ENCODE measurements around the gene POU2F1. TPM values are rescaled to one million over a fixed set of nuclear protein-coding genes. Genes with fewer than 3 reads are reported as not detected.

POU2F1 gene
- total RNA-seq, 1 experiment from 2014 or later, result 24.5 TPM

DNA sequence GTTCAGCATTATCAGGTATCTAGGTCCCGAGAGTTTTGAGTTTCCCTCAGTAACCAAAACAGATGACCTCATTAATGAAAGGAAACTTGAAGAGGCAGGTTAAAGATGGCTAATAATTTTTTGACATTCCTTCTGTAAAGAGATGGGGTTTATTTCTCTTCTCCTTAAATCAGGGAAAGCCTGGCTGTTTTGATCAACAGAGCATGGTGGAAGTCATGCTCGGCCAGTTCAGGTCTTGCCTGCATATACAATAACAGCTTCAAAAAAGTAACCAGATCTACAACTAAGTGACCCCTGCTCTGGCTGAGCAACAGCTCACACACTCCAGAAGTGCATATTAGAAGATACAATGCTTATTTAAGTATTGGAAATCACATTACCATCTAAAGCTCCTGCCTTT is 36.6 kb upstream of the POU2F1 start:
- Histone ChIP-seq H3K27ac (ENCODE audit: low read depth, low read length) (no peak overlapping the region), H3K27me3 (ENCODE audit: insufficient read depth, low read length) (no peaks in the 10 kb centered on the region), H3K9me2 (ENCODE audit: insufficient read depth) (no peaks in the 10 kb centered on the region), H3K36me3 (ENCODE audit: control insufficient read depth in 1 of 2, insufficient read depth in 2 of 2, low read length in 2 of 2) (no peaks in the 10 kb centered on the region), H3K9ac (ENCODE audit: low read length) (no peak overlapping the region), H2AFZ (ENCODE audit: low read depth, low read length, poor library complexity, severe bottlenecking) (no peak overlapping the region), H3K4me2 (ENCODE audit: low read length) (no peak overlapping the region), H3K79me2 (ENCODE audit: insufficient read depth, low read length) (no peaks in the 10 kb centered on the region), H3K9me3 (ENCODE audit: control insufficient read depth in 1 of 2, insufficient read depth in 1 of 2, low read depth in 1 of 2, low read length in 2 of 2) (no peaks in the 10 kb centered on the region), H4K20me1 (ENCODE audit: insufficient read depth) (no peaks in the 10 kb centered on the region), H3K4me3 (replicated peaks in 1 of 2; ENCODE audit: low read depth in 1 of 2, low read length in 2 of 2) (no peak overlapping the region), H3K4me1 (ENCODE audit: control insufficient read depth in 1 of 2, insufficient read depth in 2 of 2, low read length in 2 of 2) (no peaks in the 10 kb centered on the region)
- BruUV-seq (replicated peaks), result no TSS peak
- TF ChIP-seq, protein P1, sequence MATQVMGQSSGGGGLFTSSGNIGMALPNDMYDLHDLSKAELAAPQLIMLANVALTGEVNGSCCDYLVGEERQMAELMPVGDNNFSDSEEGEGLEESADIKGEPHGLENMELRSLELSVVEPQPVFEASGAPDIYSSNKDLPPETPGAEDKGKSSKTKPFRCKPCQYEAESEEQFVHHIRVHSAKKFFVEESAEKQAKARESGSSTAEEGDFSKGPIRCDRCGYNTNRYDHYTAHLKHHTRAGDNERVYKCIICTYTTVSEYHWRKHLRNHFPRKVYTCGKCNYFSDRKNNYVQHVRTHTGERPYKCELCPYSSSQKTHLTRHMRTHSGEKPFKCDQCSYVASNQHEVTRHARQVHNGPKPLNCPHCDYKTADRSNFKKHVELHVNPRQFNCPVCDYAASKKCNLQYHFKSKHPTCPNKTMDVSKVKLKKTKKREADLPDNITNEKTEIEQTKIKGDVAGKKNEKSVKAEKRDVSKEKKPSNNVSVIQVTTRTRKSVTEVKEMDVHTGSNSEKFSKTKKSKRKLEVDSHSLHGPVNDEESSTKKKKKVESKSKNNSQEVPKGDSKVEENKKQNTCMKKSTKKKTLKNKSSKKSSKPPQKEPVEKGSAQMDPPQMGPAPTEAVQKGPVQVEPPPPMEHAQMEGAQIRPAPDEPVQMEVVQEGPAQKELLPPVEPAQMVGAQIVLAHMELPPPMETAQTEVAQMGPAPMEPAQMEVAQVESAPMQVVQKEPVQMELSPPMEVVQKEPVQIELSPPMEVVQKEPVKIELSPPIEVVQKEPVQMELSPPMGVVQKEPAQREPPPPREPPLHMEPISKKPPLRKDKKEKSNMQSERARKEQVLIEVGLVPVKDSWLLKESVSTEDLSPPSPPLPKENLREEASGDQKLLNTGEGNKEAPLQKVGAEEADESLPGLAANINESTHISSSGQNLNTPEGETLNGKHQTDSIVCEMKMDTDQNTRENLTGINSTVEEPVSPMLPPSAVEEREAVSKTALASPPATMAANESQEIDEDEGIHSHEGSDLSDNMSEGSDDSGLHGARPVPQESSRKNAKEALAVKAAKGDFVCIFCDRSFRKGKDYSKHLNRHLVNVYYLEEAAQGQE (IDR thresholded peaks at IDR 0.05; ENCODE audit: low read depth), result no peak
- TF ChIP-seq ELF1 (IDR thresholded peaks at IDR 0.05; ENCODE audit: borderline replicate concordance, low read depth) (no peak), EZH2 (IDR thresholded peaks at IDR 0.05) (no peak), SRF (IDR thresholded peaks at IDR 0.05; ENCODE audit: low read depth) (no peak), SP1 (IDR thresholded peaks at IDR 0.05; ENCODE audit: low read depth) (no peak), YY1 (IDR thresholded peaks at IDR 0.05; ENCODE audit: extremely low read depth, insufficient replicate concordance, low read depth, low read length) (no peak), EZH2phosphoT487 (IDR thresholded peaks at IDR 0.05; ENCODE audit: borderline replicate concordance) (no peak), RAD21 (IDR thresholded peaks at IDR 0.05; ENCODE audit: low read depth) (no peak), JUND (IDR thresholded peaks at IDR 0.05) (no peak), POLR2A (IDR thresholded peaks at IDR 0.05; ENCODE audit: borderline replicate concordance, extremely low read depth, insufficient read depth, insufficient read length) (no peak), SIN3A (IDR thresholded peaks at IDR 0.05; ENCODE audit: low read depth) (no peak), ZFX (IDR thresholded peaks at IDR 0.05) (no peak), POLR2AphosphoS5 (IDR thresholded peaks at IDR 0.05; ENCODE audit: low read depth, low read length) (no peak), TCF7L2 (IDR thresholded peaks at IDR 0.05; ENCODE audit: borderline replicate concordance, extremely low read depth, insufficient read depth, insufficient read length) (no peak), ATF3 (IDR thresholded peaks at IDR 0.05) (no peak), CBX3 (IDR thresholded peaks at IDR 0.05; ENCODE audit: low read depth) (no peak), FOSL1 (IDR thresholded peaks at IDR 0.05; ENCODE audit: low read depth) (no peak)
- TF ChIP-seq, protein P2, sequence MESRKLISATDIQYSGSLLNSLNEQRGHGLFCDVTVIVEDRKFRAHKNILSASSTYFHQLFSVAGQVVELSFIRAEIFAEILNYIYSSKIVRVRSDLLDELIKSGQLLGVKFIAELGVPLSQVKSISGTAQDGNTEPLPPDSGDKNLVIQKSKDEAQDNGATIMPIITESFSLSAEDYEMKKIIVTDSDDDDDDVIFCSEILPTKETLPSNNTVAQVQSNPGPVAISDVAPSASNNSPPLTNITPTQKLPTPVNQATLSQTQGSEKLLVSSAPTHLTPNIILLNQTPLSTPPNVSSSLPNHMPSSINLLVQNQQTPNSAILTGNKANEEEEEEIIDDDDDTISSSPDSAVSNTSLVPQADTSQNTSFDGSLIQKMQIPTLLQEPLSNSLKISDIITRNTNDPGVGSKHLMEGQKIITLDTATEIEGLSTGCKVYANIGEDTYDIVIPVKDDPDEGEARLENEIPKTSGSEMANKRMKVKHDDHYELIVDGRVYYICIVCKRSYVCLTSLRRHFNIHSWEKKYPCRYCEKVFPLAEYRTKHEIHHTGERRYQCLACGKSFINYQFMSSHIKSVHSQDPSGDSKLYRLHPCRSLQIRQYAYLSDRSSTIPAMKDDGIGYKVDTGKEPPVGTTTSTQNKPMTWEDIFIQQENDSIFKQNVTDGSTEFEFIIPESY (IDR thresholded peaks at IDR 0.05; ENCODE audit: extremely low read depth, insufficient replicate concordance, low read length), result no peak
- TF ChIP-seq, protein P3, sequence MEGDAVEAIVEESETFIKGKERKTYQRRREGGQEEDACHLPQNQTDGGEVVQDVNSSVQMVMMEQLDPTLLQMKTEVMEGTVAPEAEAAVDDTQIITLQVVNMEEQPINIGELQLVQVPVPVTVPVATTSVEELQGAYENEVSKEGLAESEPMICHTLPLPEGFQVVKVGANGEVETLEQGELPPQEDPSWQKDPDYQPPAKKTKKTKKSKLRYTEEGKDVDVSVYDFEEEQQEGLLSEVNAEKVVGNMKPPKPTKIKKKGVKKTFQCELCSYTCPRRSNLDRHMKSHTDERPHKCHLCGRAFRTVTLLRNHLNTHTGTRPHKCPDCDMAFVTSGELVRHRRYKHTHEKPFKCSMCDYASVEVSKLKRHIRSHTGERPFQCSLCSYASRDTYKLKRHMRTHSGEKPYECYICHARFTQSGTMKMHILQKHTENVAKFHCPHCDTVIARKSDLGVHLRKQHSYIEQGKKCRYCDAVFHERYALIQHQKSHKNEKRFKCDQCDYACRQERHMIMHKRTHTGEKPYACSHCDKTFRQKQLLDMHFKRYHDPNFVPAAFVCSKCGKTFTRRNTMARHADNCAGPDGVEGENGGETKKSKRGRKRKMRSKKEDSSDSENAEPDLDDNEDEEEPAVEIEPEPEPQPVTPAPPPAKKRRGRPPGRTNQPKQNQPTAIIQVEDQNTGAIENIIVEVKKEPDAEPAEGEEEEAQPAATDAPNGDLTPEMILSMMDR (IDR thresholded peaks at IDR 0.05 in 2 of 3, conservative IDR thresholded peaks at IDR 0.05 in 1 of 3; ENCODE audit: borderline replicate concordance in 1 of 3, insufficient read depth in 1 of 3, low read depth in 2 of 3, low read length in 2 of 3), result no peak
- TF ChIP-seq, protein P4, sequence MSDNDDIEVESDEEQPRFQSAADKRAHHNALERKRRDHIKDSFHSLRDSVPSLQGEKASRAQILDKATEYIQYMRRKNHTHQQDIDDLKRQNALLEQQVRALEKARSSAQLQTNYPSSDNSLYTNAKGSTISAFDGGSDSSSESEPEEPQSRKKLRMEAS (IDR thresholded peaks at IDR 0.05), result no peak
- ATAC-seq (no peak), DNase-seq (ENCODE audit: low read depth, low spot score) (no peak)
- ChIA-PET POLR2A (no interaction called here), RAD21 (ENCODE audit: low non-redundant PET in 1 of 2, low total read pairs in 2 of 2, uncharacterized antibody in 2 of 2, unreplicated experiment in 2 of 2) (no interaction called here), CTCF (interaction anchor here (1.1 kb wide), 1 partner anchor 357 kb away, joined by 4 read pairs; no protein-coding TSS in a partner anchor)
- intact Hi-C loops (cut with micrococcal nuclease), result no loop called here

Measured in HCT116 (cell line).